Suprapubic skin (tissue), 4 donors: ENCODE data around the gene JAK1. TPM values are rescaled to one million over a fixed set of nuclear protein-coding genes. Genes with fewer than 3 reads are reported as not detected.

Source experiments
- DNase-seq, 2 donors: peaks; one replicate each; pipeline ENCODE4 v3.0.0-alpha.2; 2019; ENCODE audit warnings: low spot score in 2 of 2
- H3K27ac ChIP-seq: fragments of 200-600 bp; sonication (generic); one replicate; pipeline ENCODE4 v1.5.1; 2019
- H3K27me3 ChIP-seq: fragments of 200-600 bp; sonication (generic); one replicate; pipeline ENCODE4 v1.5.1; 2019
- H3K36me3 ChIP-seq: fragments of 200-600 bp; sonication (generic); one replicate; pipeline ENCODE4 v1.5.1; 2019
- H3K4me1 ChIP-seq: fragments of 200-600 bp; sonication (generic); one replicate; pipeline ENCODE4 v1.5.1; 2019
- H3K4me3 ChIP-seq: fragments of 200-600 bp; sonication (generic); one replicate; pipeline ENCODE4 v1.5.1; 2019; ENCODE audit warnings: mild to moderate bottlenecking
- H3K9me3 ChIP-seq: fragments of 200-600 bp; sonication (generic); one replicate; pipeline ENCODE4 v1.5.1; 2019
- CTCF ChIP-seq, 2 donors: fragments of 200-600 bp in 1 of 2; fragments of 450-650 bp in 1 of 2; sonication (generic) in 1 of 2; IDR thresholded peaks; one replicate each; pipeline ENCODE4 v1.5.1; 2016 to 2019; ENCODE audit warnings: antibody characterized with exemption in 2 of 2, mild to moderate bottlenecking in 1 of 2, moderate library complexity in 1 of 2
- EP300 ChIP-seq: sonication (generic); formaldehyde crosslinking; IDR thresholded peaks from one replicate; pipeline ENCODE4 v1.6.1; 2017; ENCODE audit warnings: antibody characterized with exemption
- POLR2A ChIP-seq, 2 donors: fragments of 450-650 bp; IDR thresholded peaks; one replicate each; pipeline ENCODE4 v1.6.1; 2017; ENCODE audit warnings: antibody characterized with exemption in 2 of 2, mild to moderate bottlenecking in 2 of 2, moderate library complexity in 2 of 2
- POLR2AphosphoS5 ChIP-seq, 3 donors: sonication (generic); formaldehyde crosslinking; IDR thresholded peaks; one replicate each; pipeline ENCODE4 v1.6.1; 2017; ENCODE audit warnings: antibody characterized with exemption in 3 of 3
- WGBS: methylation state at CpG from one replicate; pipeline ENCODE4 v1.1.5; 2018; 5-methylcytosine and 5-hydroxymethylcytosine counted together
- total RNA-seq, 4 donors: library from RNA; depleted of rRNA; stranded (reverse); fragments of >200 nt; gene quantifications; one replicate each; pipeline ENCODE4 v1.1.0, GENCODE V29; 2016

The JAK1 gene
- total RNA-seq, 4 donors from 2014 or later, result 99.0 to 169 (median 127) TPM

GRCh38 chr1:64950284-64950809, 16.0 kb downstream of the JAK1 start:
- Histone ChIP-seq H3K27me3 (no peaks in the 10 kb centered on the region), H3K27ac (no peak overlapping the region), H3K36me3 (no peaks in the 10 kb centered on the region), H3K4me1 (peaks cover 39% of the 10 kb centered on the region), H3K4me3 (no peak overlapping the region), H3K9me3 (no peaks in the 10 kb centered on the region)
- no peak for DNase-seq
- TF ChIP-seq CTCF (IDR thresholded peaks at IDR 0.05) (no peak), POLR2A (IDR thresholded peaks at IDR 0.05) (no peak), EP300 (no peak), POLR2AphosphoS5 (IDR thresholded peaks at IDR 0.05) (no peak)
- WGBS, result 84% methylated on average over 6 of the region's 6 CpGs

GRCh38 chr1:64948905-64949833, 17.2 kb downstream of the JAK1 start:
- 66% methylated on average over 3 of the region's 3 CpGs for WGBS
- Histone ChIP-seq H3K9me3 (no peaks in the 10 kb centered on the region), H3K36me3 (no peaks in the 10 kb centered on the region), H3K27me3 (no peaks in the 10 kb centered on the region), H3K4me1 (peaks cover 34% of the 10 kb centered on the region), H3K27ac (no peak overlapping the region), H3K4me3 (no peak overlapping the region)
- TF ChIP-seq EP300 (no peak), POLR2A (IDR thresholded peaks at IDR 0.05) (no peak), POLR2AphosphoS5 (IDR thresholded peaks at IDR 0.05) (no peak)
- DNase-seq, result no peak

DNA sequence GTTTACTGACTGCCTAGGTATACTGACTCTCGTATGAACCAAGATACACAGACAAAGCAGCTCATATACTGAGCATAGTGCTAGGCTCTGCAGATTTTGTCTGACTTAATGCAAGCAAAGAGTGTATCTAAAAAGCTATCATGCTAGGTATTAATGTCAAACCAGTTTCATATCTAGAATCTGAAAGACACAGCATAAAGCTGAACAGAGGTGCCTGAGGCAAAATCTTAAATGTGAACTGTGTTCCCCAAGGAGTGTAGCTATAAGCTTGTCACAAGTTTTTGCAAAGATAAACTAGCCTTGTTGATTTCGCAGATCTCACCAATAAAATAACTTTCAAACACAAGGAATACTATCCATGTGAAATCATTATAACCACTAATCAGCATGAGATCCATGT, 18.1 kb downstream of the JAK1 start:
- peaks cover 34% of the 10 kb centered on the region for H3K4me1 ChIP-seq
- no peaks in the 10 kb centered on the region for H3K36me3 ChIP-seq
- no peaks in the 10 kb centered on the region for H3K27me3 ChIP-seq
- H3K4me3 ChIP-seq, result no peak overlapping the region
- no peak overlapping the region for H3K27ac ChIP-seq
- DNase-seq, result no peak
- no peak for TF ChIP-seq CTCF (IDR thresholded peaks at IDR 0.05)
- no peak for TF ChIP-seq EP300
- no peak for TF ChIP-seq POLR2A (IDR thresholded peaks at IDR 0.05)
- TF ChIP-seq POLR2AphosphoS5 (IDR thresholded peaks at IDR 0.05), result no peak
- 66% methylated on average over 2 of the region's 2 CpGs for WGBS
- H3K9me3 ChIP-seq, result no peaks in the 10 kb centered on the region

DNA sequence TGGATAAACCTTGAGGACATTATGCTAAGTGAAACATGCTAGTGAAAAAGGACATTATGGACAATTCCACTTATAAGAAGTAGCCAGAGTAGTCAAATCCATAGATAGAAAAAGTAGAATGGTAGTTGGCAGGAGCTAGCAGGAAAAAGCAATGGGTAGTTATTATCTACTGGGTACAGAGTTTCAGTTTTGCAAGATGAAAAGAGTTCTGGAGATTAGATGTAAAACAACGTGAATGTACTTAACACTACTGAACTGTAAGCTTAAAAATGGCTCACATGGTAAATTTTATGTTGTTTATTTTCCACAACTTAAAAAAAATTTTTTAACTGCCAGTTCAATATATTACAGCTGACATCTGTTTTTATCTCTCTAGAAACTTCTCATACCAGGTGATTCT, 19.4 kb downstream of the JAK1 start:
- Histone ChIP-seq H3K27me3 (no peaks in the 10 kb centered on the region), H3K4me1 (peaks cover 34% of the 10 kb centered on the region), H3K27ac (no peak overlapping the region), H3K9me3 (no peaks in the 10 kb centered on the region), H3K4me3 (no peak overlapping the region), H3K36me3 (no peaks in the 10 kb centered on the region)
- WGBS, result 58% methylated on average over 1 of the region's 1 CpG
- DNase-seq, result no peak
- no peak for TF ChIP-seq CTCF (IDR thresholded peaks at IDR 0.05)
- TF ChIP-seq POLR2A (IDR thresholded peaks at IDR 0.05), result no peak
- TF ChIP-seq POLR2AphosphoS5 (IDR thresholded peaks at IDR 0.05), result no peak
- TF ChIP-seq EP300, result no peak

DNA sequence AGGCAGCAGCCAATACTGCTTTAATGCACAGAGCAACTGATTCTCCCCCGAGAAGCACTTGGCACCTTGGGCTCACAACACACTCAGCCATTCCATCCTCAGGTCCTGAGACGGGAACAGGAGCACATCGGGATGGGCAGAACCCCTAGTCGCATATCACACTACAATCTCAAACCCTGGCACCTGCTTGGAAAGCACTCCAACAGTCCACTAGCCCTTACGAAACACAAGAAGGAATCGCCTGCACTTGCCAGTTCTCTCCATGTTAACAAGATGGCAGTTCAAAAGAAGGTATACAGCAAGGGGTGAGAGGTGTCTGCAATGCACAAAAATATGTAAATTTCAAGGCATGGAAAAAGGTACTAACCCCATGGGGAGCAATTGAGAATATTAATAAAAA, 21.4 kb downstream of the JAK1 start:
- Histone ChIP-seq H3K36me3 (no peaks in the 10 kb centered on the region), H3K27me3 (no peaks in the 10 kb centered on the region), H3K4me1 (peaks cover 34% of the 10 kb centered on the region), H3K9me3 (no peaks in the 10 kb centered on the region), H3K4me3 (no peak overlapping the region), H3K27ac (no peak overlapping the region)
- no peak for TF ChIP-seq CTCF (IDR thresholded peaks at IDR 0.05)
- TF ChIP-seq POLR2A (IDR thresholded peaks at IDR 0.05), result no peak
- TF ChIP-seq POLR2AphosphoS5 (IDR thresholded peaks at IDR 0.05), result no peak
- no peak for TF ChIP-seq EP300
- 84% methylated on average over 6 of the region's 6 CpGs for WGBS
- DNase-seq, result no peak
